Measurements from ENCODE around the gene NKG7.
A peak's percentile ranks its signal among the peaks of the same experiment; 100 is the strongest.

The NKG7 gene

GRCh38 chr19:51364200-51365106 lies 8.0 kb downstream of the NKG7 start:
- DNase-seq (ENCODE audit: extremely low read depth, low read depth): no peak
- no peak for TF ChIP-seq CTCF (IDR thresholded peaks at IDR 0.05; ENCODE audit: low read depth, low read length)

GRCh38 chr19:51361239-51361638 lies 11.2 kb downstream of the NKG7 start:
- DNase-seq (ENCODE audit: extremely low read depth, low read depth): no peak
- TF ChIP-seq CTCF (IDR thresholded peaks at IDR 0.05; ENCODE audit: low read depth, low read length): no peak

DNA sequence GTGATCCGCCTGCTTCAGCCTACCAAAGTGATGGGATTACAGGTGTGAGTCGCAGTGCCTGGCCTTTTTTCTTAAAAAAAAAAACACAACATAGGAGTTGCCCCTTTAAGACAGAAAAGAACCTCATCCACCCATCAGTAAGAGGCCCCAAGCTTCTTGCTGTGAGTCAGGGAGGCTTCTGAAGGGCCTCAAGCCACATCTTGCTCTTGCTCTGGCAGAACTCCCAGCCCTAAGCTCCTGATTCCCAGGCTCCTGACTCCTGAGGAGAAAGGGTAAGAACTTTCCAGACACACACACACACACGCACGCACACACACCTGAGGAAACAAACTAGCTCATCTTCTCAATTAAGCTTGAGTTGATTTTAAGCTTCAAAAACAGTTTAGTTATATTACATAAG lies 13.2 kb downstream of the NKG7 start:
- peak; percentile 56 for DNase-seq (ENCODE audit: extremely low read depth, low read depth)
- TF ChIP-seq CTCF (IDR thresholded peaks at IDR 0.05; ENCODE audit: low read depth, low read length): no peak

DNA sequence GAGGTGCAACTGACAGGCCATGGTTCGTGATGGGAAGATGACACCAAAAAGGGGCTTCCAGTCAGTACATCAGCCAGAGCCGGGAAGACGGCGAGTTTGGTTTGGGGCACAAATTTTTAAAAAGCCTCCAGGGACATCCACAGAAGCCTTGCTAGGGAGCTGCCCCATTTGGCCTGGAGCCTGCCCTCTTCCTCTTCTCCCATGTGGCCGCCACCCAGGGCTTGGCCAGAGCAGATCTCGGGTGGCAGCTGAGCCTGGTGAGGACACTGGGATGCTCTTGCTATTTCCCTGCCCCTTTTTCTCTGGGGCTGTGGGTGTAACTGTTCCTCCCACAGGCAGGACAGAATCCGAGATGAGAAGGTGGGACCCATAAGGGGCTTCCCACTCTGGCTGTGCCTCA lies 14.5 kb downstream of the NKG7 start:
- DNase-seq (ENCODE audit: extremely low read depth, low read depth): no peak
- no peak for TF ChIP-seq CTCF (IDR thresholded peaks at IDR 0.05; ENCODE audit: low read depth, low read length)

DNA sequence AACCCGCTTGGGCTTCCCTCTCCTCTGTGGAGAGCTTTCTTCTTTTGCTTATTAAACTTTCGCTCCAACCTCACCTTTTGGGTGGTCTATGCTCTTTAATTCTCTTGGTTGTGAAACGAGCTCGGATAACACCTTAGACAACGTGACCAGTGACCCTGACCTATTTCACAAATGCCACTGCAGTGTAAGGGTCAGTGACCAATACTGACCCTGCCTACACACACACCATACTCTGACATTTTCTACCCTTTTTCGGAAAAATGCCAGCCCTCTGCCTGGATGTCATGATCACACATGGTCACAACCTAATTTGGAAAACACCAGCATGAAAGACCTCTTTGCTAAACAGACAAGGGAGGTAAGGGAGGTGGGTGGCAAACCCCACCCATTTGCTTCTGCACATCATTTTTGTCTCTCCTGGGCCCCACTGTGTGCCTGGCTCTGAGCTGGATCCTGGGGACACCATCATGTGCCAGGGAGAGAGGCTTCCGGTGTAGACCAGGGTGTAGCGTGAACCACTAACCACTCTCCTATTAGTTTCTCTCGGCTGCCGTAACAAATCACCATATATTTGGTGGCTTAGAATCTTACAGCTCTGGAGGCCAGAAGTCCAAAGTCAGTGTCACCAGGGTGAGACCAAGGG lies 16.2 kb downstream of the NKG7 start:
- no peak for DNase-seq (ENCODE audit: extremely low read depth, low read depth)

DNA sequence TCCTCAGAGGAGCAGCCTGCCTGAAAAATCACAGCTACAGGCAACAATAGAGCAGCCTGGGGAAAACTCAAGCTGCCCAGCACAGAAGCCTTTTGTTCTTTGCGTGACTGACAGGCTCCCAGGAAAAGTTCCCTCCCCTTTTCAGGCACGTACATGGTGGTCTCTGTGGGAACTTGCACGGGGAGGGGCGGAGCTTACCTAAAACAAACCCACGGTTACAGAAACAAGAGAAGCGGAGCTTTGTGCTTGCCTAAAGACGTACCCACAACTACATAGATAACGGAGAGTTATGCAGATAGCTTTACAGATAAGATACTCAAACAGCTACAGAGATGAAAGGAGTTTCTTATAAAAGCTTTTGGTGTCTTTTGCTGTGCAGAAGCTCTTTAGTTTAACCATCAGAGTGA lies 17.7 kb downstream of the NKG7 start:
- no peak for DNase-seq (ENCODE audit: extremely low read depth, low read depth)

More for the DNA sequence above, 16.2 kb downstream of the NKG7 start:
- no peak for TF ChIP-seq CTCF (IDR thresholded peaks at IDR 0.05; ENCODE audit: low read depth, low read length)

More for the DNA sequence above, 17.7 kb downstream of the NKG7 start:
- TF ChIP-seq CTCF (IDR thresholded peaks at IDR 0.05; ENCODE audit: low read depth, low read length): no peak
